Tibial nerve (tissue), 4 donors: Measurements from ENCODE around the gene DENND1A.

Source experiments
- CTCF ChIP-seq, 5 experiments: fragments of 200-600 bp in 3 of 5; fragments of 450-650 bp in 2 of 5; sonication (generic) in 3 of 5; IDR thresholded peaks; one replicate each; pipeline ENCODE4 v1.5.1; 2016 to 2019; ENCODE audit warnings: antibody characterized with exemption in 5 of 5, mild to moderate bottlenecking in 3 of 5, moderate library complexity in 2 of 5
- EP300 ChIP-seq, 2 donors: sonication (generic); formaldehyde crosslinking; IDR thresholded peaks; one replicate each; pipeline ENCODE4 v1.6.1; 2017; ENCODE audit warnings: antibody characterized with exemption in 2 of 2, mild to moderate bottlenecking in 1 of 2
- POLR2A ChIP-seq, 2 donors: fragments of 450-650 bp; IDR thresholded peaks; one replicate each; pipeline ENCODE4 v1.6.1; 2017; ENCODE audit warnings: antibody characterized with exemption in 2 of 2, mild to moderate bottlenecking in 2 of 2, moderate library complexity in 2 of 2

- TF ChIP-seq CTCF (IDR thresholded peaks at IDR 0.05) = no peak
- no peak for TF ChIP-seq POLR2A (IDR thresholded peaks at IDR 0.05)
- no peak for TF ChIP-seq EP300 (IDR thresholded peaks at IDR 0.05)
Observed at GRCh38 chr9:123408313-123409262, 521.3 kb downstream of the DENND1A start.
